ENCODE measurements around the gene GRIP1.

DNA sequence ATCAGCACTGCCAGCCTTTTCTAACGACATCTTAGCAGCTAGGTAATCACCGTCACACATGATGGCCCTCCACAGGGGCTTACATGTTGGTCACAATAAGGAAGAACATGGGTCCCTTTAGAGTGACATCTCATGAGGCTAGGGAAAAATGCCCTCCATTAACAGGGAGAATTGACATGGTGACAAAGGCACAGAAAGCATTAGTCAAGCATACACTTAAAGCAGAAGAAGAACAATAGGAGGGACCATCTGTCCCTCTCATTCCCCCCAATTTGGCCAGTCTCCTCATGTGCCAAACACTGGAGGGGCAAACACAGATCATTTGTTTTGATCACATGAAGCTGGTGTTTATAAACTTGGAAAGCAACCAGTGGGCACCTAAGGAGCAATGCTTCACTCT is 78.0 kb downstream of the GRIP1 start:
- TF ChIP-seq, protein P1, sequence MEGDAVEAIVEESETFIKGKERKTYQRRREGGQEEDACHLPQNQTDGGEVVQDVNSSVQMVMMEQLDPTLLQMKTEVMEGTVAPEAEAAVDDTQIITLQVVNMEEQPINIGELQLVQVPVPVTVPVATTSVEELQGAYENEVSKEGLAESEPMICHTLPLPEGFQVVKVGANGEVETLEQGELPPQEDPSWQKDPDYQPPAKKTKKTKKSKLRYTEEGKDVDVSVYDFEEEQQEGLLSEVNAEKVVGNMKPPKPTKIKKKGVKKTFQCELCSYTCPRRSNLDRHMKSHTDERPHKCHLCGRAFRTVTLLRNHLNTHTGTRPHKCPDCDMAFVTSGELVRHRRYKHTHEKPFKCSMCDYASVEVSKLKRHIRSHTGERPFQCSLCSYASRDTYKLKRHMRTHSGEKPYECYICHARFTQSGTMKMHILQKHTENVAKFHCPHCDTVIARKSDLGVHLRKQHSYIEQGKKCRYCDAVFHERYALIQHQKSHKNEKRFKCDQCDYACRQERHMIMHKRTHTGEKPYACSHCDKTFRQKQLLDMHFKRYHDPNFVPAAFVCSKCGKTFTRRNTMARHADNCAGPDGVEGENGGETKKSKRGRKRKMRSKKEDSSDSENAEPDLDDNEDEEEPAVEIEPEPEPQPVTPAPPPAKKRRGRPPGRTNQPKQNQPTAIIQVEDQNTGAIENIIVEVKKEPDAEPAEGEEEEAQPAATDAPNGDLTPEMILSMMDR (IDR thresholded peaks at IDR 0.05) = no peak
- TF ChIP-seq ZFX (IDR thresholded peaks at IDR 0.05; ENCODE audit: borderline replicate concordance) = no peak

All from 22Rv1 (cell line).